ENCODE data around the gene ZNF618.

ZNF618 gene

GRCh38 chr9:113876151-113876992 is at the start of gene ZNF618:
ZNF618 (plus strand) TSS chr9:113876309; CDS start chr9:113876381, 72 bp downstream.
- peak; percentile 61 to 79 (median 78) for DNase-seq

- DNase-seq: peak in 2 of 3 donors; percentile 26 to 33
Measured at GRCh38 chr9:113828221-113828620, 47.9 kb upstream of the ZNF618 start.

GRCh38 chr9:113837334-113837733 is 38.8 kb upstream of the ZNF618 start:
- no peak for DNase-seq

DNA sequence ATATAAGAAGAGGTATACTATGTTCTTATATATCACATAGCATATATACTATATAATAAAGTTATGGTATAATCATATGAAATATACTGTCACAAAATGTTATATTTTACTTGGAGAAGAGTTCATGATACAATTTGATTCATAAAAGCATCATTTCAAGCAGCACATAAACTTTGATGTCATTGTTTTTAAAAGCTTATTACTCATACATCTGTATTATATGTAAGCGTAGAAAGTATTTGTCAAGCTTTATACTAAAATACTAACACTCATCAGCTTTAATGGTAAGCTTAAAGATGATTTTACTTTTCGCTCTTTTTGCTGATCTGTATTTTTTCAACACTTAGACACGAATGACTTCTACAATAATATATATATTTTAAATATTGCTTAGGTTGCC is 34.0 kb upstream of the ZNF618 start:
- no peak for DNase-seq

DNA sequence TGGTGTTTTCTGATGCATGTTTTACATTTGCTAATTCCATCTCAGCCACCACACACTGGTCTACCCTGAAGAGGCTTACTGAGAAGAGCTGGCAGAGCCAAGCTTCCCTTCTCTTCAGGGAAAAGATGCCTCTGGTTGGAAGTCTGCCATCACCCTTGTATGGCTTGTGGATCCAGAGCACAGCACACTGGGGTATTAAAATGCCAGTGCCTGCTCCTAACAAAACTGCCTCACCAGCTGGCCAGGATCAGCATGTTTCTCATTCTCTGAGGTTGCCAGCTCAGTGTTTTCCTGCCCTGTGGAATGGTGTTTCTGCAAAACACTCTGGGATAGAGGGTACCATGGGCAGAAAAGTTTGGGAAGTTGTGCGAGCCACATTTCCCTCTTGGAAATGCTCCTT is 31.6 kb upstream of the ZNF618 start:
- DNase-seq: no peak

DNA sequence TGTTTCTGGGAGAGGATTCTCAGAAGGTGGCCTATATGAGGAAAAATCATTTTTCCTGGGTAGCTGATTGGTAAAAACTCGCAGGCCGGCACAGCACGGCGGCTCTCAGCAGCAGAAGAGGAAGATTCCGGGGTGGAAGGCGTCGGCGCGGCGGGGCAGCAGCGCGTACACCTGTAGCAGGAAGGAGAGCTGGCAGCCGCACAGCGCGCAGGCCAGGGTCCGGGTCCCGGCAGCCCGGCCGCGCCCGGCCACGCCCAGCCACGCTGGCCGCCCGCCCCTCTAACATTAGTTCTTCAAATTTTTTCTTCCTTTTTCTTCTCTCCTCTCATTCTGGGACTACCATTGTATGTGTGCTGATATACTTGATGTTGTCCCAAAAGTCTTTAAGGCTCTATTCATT is 24.8 kb upstream of the ZNF618 start:
- DNase-seq: no peak

DNA sequence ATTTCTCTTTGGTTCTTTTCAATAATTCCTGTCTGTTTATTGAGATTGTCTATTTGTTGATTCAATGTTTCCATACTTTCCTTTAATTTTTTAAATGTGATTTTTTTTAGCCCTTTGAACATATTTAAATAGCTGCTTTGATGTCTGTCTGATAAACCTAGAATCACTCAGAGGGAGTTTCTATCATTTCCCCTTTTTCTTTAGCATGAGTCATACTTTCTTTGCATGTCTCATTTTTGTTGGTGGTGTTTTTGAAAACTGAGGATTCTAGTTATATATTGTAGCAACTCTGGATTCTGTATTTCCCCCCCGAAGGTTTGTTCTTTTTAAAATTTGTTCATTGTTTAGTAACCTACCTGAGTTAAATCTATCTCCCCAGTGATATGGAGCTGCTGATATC is 24.2 kb upstream of the ZNF618 start:
- peak; percentile 54 to 84 (median 83) for DNase-seq

- DNase-seq: peak in 2 of 3 donors; percentile 21 to 34
Measured at GRCh38 chr9:113853333-113853732, 22.8 kb upstream of the ZNF618 start.

- no peak for DNase-seq
Measured at GRCh38 chr9:113854310-113854709, 21.8 kb upstream of the ZNF618 start.

- peak; percentile 91 to 95 (median 95) for DNase-seq
Measured at GRCh38 chr9:113857875-113858274, 18.2 kb upstream of the ZNF618 start.

- peak; percentile 25 to 56 (median 52) for DNase-seq
Measured at GRCh38 chr9:113858282-113858681, 17.8 kb upstream of the ZNF618 start.

DNA sequence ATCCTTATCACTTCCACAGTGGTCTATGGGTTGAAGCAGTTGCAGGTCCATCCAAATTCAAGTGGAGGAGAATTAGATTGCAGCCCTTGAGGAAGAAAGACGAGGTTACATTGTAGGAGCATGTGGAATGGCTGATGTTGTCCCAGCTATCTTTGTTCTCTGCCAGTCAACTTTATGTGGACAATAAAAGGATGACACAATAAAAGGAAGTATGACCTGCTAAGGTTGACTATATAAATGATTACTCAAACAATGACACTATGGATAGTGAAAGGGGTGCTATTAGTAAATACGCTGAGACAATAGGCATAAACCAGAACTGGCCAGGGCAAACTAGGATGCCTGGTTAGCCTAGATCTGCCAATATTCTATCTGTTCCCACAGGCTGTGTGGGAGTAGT is 12.8 kb upstream of the ZNF618 start:
- DNase-seq: no peak

DNA sequence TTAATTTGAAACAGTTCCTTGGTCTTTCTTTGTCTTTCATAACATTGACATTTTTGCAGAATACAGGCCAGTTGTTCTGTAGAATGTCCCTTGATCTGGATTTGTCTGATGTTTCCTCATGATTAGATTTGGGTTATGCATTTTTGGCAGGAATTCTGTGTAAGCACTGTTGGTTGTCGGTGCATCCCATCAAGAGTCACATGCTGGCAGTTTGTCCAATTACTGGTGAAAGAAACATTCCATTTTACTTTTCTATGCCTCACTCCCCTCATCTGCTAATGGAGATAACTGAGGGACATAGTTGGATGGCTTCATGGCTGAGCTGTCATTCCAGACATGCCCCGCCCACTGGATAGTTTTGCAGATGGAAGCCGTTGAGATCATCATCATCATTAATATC is 7.6 kb upstream of the ZNF618 start:
- no peak for DNase-seq

- DNase-seq: no peak
Measured at GRCh38 chr9:113872485-113873143, 3.5 kb upstream of the ZNF618 start.

- DNase-seq: no peak
Measured at GRCh38 chr9:113873446-113873845, 2.7 kb upstream of the ZNF618 start.

GRCh38 chr9:113873926-113874325 is 2.2 kb upstream of the ZNF618 start:
- DNase-seq: no peak

- DNase-seq: peak; percentile 40 to 72 (median 48)
Measured at GRCh38 chr9:113875459-113876150, 504 bp upstream of the ZNF618 start.

DNA sequence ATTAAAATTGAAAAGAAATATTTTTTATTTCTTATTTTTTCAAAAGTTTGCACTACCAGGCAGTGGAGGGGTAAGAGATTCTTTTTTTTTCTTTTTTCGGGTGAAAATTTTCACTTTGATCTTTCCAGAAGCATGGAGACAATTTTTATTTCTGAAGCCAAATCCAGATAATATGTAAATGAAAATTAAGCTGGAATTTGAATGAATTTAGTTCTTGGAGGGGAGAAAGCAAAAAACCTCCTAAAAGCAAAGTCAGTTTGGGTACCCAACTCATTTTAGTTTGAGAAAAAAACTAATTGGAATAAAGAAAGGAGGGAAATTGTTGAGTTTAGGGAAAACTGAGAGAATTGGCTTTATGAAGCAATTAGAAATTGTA is 872 bp downstream of the ZNF618 start:
- no peak for DNase-seq

GRCh38 chr9:113879318-113879717 is 3.2 kb downstream of the ZNF618 start:
- DNase-seq: peak in 1 of 3 donors; percentile 10

DNA sequence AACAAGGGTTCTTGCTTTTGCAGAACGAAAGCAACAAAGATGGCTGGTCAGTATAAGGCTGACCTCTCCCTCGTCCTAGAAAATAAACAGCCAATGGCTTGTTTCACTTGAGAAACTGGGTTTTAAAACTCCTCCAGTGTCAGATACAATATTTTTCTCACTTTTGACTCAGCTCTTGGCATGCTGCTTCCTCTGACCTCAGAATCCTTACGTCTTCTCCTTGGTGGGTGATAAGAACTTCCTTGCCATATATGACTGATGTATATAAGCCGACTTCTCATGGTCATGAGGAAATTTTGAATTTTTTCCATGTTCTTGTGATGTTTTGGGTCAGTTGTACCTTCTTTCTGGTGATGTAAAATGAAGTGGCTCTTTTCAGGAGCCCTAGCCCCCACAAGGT is 3.8 kb downstream of the ZNF618 start:
- DNase-seq: peak; percentile 24 to 61 (median 33)

DNA sequence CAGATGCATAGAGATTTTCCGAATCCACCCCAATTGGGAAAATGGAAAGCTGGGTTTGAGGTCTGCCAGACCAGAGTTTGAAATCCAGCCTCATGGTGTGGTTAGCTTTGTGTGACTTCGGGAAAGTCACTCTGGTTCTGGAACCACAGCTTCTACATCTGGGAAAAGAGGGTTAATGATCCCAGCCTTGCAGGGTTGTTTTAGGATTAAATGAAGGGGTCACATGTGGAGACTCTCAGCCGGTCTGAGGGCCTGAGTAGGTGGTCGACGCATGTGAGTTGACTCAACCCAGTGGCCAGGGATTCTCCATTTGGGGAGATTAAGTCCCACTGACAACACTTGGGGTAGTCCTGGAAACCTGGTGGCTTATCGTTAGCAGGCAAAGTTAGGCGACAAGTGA is 6.1 kb downstream of the ZNF618 start:
- peak in 2 of 3 donors; percentile 25 to 35 for DNase-seq

GRCh38 chr9:113882636-113883164 is 6.6 kb downstream of the ZNF618 start:
- DNase-seq: no peak
